KBM-7 (cell line): ENCODE data around the gene RBFOX1.

ENCODE experiments used
- DNase-seq: peaks from one replicate; pipeline ENCODE4 v3.0.0-alpha.2; 2015
- in situ Hi-C: fragments of 300-500 bp; cut with MboI; formaldehyde crosslinking; loops from 2 replicates; pipeline ENCODE4 v1.14.3; 2020; ENCODE audit warnings: low sequenced_read_pairs, low pct_unique_long_range_greater_than_20kb, mixed read lengths

Gene RBFOX1

DNA sequence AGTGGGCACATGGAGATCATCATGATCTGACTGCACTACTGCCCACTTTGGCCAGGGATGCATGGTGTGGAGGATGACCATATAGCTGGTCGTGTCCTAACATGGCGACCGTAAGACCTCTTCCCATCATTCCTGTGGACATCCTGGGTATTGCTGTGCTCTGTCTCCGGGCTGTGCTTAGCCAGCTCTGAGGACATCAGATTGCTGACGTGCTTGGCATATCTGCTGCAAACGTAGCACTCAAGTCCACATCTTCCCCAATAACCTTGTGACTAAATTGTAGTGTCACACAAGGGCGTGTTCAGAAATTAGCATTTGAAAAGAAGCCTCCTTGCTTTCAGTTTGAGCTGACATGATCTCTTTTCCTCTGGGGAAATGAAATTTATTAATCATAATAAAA lies 373.2 kb downstream of the RBFOX1 start:
- in situ Hi-C loops = no loop called here
- DNase-seq = no peak

- no peak for DNase-seq
- in situ Hi-C loops = no loop called here
These were observed 376.5 kb downstream of the RBFOX1 start for GRCh38 chr16:7709186-7709585.

GRCh38 chr16:7713244-7713643 lies 380.6 kb downstream of the RBFOX1 start:
- in situ Hi-C loops = no loop called here
- DNase-seq = no peak

DNA sequence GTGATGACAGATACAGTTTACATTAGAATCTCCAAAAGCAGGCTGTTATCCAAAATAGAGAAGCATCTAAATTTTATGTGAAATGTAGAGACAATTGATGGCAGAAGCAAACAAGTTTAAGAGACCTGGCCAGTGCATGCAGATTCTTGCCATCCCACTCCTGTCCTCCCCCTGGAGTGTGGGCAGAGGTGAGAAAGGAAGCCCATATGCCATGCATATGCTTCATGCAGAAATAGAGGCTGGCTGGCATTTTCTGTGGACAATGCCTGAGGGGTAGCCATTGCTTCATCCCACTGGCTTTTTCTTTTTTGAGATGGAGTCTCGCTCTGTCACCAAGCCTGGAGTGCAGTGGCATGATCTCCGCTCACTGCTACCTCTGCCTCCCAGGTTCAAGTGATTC lies 382.1 kb downstream of the RBFOX1 start:
- no peak for DNase-seq
- in situ Hi-C loops = no loop called here

DNA sequence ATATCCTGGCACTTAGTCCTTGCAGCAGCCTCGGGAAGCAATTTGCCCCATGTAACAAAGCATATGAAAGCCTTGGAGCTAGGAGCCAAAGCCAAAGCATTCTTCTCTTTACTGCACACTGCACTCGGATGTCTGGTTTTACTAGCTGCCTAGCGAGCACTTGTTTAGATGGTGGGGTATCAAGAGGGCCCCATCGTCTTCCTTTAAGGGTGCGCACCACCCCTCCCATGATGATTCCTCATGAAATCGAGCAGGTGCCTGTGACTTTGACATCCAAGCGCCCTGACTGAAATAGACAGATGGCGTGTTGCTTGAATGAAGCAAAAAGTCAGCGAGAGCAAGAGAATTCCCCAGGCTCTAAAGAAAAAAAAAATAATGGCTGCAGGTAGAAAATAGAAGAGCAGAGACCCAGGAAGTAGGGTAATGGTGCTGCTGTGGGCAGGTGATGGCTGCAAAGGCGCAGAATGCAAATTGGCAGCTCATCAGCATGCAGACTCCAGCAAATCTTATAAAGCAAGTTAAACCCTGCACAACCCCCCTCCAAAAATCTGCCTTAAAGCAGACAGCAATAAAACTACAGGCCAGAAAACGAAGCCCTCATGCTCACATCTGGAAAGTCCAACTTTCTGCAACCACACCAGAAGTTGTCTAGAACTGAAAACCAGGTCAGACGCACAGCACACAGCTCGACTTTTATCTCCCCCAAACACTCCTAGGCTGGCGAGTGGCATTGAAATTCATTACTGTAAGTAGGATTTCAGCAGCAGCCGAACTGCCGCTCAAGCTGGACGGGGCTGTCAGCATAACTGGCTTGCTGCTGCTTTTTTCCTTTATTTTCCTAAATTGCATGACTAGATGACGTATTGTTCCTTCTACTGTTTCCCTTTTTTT lies 384.3 kb downstream of the RBFOX1 start:
- DNase-seq = no peak
- in situ Hi-C loops = no loop called here

DNA sequence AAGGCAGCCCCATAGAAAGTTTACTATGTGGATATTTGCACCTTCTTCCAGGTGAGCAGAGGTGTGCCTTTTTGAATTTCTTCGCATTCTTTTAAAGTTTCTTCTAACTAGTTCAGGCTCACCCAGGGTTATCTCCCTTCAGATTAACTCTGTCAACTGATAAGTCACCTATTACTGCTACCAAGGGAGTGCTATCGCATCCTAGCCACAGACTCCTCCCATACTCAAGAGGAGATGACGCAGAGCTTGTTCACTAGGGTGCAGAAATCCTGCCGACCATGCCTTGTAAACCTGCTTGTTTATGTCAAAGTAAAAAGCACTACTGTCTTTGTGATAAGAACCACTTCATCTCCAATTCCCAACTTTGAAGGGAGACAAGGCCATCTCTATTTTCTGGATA lies 390.1 kb downstream of the RBFOX1 start:
- in situ Hi-C loops = no loop called here
- no peak for DNase-seq

DNA sequence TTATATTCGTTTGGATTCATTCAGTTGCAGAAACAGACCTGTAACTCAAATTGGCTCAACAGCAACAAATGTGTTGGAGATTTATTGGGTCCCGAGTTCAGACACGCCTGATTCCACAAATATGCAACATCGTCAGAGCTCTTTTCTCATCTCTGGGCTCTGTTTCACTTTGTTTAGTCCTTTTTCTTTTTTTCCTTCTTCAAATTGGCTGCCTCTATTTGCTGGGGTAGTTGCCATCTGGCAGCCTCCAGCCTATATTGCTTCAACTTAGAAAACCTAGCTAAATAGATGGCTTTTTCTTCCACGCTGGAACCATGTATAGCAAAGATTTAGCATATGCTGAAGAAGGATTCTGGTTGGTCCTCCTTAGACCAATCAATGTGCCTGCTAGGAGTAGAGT lies 398.5 kb downstream of the RBFOX1 start:
- in situ Hi-C loops = no loop called here
- no peak for DNase-seq

GRCh38 chr16:7736138-7736665 lies 403.6 kb downstream of the RBFOX1 start:
- in situ Hi-C loops = no loop called here
- DNase-seq = no peak

GRCh38 chr16:7742626-7743025 lies 410.0 kb downstream of the RBFOX1 start:
- no peak for DNase-seq
- in situ Hi-C loops = no loop called here

DNA sequence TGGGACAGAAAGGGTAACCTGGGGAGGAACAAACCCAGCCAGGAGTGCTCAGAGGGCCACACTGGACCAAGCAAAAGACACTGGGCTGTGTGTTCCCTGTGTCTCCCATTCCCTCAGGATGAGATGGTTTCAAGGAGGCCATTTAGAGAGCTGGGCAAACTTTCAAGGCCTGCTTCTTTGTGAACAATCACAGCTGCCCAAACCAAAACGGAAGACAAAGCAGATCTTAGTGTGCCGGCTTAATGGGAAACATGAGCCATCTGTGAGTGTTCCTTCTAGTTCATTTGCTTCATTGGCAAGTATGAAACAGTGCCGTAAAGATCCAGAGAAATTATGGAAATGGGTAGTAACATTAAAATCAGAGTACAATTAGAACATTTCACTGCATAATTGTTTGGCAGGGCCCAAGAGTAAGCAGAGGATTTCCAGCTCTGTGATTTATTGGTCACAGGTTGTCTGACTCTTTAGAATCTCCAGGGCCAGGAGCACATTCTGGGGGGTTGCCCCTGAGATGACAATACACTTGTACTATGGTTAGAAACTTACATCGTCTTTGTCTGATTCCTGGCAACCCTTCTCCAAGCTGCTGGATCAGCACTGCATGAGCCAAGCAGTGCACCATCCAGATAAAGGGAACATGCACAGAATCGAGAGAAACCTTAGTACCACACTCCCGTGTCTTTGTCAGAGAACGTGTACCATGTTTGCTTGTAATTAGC lies 412.1 kb downstream of the RBFOX1 start:
- no peak for DNase-seq
- in situ Hi-C loops = no loop called here

DNA sequence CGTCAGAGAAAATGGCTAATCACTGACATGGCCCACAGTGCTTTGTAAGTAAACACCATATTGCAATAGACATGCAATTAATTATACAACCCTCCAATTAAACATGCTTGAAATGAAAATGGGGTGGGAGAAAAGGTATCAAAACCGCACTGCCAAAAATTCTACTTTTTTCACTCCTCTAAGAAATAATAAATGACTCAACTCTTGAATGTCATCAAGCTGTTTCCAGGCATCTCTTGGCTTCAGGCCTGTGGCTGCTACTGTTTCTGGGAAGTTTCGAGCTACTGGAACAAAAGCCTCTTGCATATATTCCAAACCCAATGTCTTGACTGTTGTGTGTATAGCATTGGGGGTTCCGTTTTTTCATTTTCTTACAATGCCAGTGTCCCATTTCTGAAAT lies 412.6 kb downstream of the RBFOX1 start:
- in situ Hi-C loops = no loop called here
- no peak for DNase-seq

DNA sequence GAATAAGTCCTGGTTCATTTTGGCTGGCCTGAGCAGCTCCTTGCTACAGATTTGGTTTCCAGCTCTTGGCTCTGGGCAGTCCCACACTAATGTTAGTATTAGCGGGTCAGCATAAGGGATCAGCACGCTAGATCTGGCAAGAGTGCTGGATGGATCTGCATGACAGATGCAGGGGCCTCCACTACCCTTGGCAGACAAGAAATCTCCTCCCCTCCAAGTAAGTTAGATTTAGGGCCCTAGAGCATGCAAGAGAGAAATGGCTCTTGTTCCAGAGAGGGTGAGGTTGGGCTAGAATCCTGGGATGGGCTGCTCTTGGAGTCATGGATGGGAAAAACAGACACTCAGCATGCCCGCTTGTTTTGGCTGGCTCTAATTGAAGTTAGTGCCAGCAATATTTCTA lies 414.3 kb downstream of the RBFOX1 start:
- no peak for DNase-seq
- in situ Hi-C loops = no loop called here

- DNase-seq = no peak
- in situ Hi-C loops = no loop called here
These were observed 415.9 kb downstream of the RBFOX1 start for GRCh38 chr16:7748522-7748921.

DNA sequence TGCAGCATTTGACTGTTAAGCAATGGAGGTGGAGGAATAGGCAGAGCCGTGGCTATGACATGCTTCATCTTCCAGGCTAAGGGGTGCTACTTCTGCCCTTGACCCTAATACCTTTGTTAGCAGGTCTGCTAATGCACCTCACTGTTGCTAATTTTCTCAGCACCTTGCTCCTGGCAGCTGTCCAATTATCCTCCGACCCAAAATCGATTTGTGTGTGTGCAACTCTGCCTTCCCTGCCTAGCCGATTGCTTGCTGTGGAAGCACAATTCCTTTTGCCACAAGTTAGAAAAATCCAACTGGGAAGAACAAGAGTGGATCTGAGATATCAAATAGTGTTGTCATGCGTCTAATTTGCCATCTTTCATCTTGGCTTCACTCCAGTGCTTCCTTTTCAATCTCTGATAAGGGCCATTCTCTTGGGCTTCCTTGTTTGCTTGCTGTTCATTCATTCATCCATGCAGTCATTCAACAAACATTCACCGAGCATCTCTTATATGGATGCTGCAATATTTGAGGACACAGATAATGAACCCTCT lies 422.8 kb downstream of the RBFOX1 start:
- in situ Hi-C loops = loop anchor here (25.0 kb wide), 1 partner anchor 93 kb away; no protein-coding TSS in a partner anchor
- no peak for DNase-seq
